Measurements from ENCODE around the gene ZNF30.
A peak's percentile ranks its signal among the peaks of the same experiment; 100 is the strongest.

Gene ZNF30

DNA sequence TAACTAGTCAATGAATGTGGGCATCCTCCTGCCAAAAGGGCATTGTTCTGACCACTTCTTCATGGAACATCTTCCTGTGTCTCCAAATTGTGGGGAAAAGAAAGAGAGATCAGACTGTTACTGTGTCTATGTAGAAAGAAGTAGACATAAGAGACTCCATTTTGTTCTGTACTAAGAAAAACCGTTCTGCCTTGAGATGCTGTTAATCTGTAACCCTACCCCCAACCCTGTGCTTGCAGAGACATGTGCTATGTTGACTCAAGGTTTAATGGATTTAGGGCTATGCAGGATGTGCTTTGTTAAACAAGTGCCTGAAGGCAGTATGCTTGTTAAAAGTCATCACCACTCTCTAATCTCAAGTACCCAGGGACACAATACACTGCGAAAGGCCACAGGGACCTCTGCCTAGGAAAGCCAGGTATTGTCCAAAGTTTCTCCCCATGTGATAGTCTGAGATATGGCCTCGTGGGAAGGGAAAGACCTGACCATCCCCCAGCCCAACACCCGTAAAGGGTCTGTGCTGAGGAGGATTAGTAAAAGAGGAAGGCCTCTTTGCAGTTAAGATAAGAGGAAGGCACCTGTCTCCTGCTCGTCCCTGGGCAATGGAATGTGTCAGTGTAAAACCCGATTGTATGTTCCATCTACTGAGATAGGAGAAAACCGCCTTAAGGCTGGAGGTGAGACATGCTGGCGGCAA, 6.5 kb upstream of the ZNF30 start (continued):
- TF ChIP-seq, protein P1, sequence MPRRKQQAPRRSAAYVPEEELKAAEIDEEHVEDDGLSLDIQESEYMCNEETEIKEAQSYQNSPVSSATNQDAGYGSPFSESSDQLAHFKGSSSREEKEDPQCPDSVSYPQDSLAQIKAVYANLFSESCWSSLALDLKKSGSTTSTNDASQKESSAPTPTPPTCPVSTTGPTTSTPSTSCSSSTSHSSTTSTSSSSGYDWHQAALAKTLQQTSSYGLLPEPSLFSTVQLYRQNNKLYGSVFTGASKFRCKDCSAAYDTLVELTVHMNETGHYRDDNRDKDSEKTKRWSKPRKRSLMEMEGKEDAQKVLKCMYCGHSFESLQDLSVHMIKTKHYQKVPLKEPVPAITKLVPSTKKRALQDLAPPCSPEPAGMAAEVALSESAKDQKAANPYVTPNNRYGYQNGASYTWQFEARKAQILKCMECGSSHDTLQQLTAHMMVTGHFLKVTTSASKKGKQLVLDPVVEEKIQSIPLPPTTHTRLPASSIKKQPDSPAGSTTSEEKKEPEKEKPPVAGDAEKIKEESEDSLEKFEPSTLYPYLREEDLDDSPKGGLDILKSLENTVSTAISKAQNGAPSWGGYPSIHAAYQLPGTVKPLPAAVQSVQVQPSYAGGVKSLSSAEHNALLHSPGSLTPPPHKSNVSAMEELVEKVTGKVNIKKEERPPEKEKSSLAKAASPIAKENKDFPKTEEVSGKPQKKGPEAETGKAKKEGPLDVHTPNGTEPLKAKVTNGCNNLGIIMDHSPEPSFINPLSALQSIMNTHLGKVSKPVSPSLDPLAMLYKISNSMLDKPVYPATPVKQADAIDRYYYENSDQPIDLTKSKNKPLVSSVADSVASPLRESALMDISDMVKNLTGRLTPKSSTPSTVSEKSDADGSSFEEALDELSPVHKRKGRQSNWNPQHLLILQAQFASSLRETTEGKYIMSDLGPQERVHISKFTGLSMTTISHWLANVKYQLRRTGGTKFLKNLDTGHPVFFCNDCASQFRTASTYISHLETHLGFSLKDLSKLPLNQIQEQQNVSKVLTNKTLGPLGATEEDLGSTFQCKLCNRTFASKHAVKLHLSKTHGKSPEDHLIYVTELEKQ (tag by site-specific recombination; IDR thresholded peaks at IDR 0.05; ENCODE audit: borderline replicate concordance), result peak; percentile 62; the same call in 1 of the 2 replicates
- TF ChIP-seq, protein P2, sequence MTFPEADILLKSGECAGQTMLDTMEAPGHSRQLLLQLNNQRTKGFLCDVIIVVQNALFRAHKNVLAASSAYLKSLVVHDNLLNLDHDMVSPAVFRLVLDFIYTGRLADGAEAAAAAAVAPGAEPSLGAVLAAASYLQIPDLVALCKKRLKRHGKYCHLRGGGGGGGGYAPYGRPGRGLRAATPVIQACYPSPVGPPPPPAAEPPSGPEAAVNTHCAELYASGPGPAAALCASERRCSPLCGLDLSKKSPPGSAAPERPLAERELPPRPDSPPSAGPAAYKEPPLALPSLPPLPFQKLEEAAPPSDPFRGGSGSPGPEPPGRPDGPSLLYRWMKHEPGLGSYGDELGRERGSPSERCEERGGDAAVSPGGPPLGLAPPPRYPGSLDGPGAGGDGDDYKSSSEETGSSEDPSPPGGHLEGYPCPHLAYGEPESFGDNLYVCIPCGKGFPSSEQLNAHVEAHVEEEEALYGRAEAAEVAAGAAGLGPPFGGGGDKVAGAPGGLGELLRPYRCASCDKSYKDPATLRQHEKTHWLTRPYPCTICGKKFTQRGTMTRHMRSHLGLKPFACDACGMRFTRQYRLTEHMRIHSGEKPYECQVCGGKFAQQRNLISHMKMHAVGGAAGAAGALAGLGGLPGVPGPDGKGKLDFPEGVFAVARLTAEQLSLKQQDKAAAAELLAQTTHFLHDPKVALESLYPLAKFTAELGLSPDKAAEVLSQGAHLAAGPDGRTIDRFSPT (tag by site-specific recombination; IDR thresholded peaks at IDR 0.05), result 0 out of 2 replicates have a peak, but pooled peaks have one; percentile 23
- TF ChIP-seq ZNF324 (tag by site-specific recombination; IDR thresholded peaks at IDR 0.05), result 0 out of 2 replicates have a peak, but pooled peaks have one; percentile 22
- peak; percentile 79 for TF ChIP-seq ZNF843 (tag by site-specific recombination; IDR thresholded peaks at IDR 0.05)
- TF ChIP-seq ZNF610 (tag by site-specific recombination; IDR thresholded peaks at IDR 0.05; ENCODE audit: borderline replicate concordance), result peak; percentile 88
- 0 out of 2 replicates have a peak, but pooled peaks have one; percentile 37 for TF ChIP-seq TRIM28 (IDR thresholded peaks at IDR 0.05; ENCODE audit: borderline replicate concordance, low read length)
- TF ChIP-seq SCRT1 (tag by site-specific recombination; IDR thresholded peaks at IDR 0.05; ENCODE audit: borderline replicate concordance), result peak; percentile 71; the same call in 1 of the 2 replicates
- TF ChIP-seq GLIS1 (tag by site-specific recombination; IDR thresholded peaks at IDR 0.05), result peak; percentile 54; the same call in 1 of the 2 replicates
- TF ChIP-seq, protein P3, sequence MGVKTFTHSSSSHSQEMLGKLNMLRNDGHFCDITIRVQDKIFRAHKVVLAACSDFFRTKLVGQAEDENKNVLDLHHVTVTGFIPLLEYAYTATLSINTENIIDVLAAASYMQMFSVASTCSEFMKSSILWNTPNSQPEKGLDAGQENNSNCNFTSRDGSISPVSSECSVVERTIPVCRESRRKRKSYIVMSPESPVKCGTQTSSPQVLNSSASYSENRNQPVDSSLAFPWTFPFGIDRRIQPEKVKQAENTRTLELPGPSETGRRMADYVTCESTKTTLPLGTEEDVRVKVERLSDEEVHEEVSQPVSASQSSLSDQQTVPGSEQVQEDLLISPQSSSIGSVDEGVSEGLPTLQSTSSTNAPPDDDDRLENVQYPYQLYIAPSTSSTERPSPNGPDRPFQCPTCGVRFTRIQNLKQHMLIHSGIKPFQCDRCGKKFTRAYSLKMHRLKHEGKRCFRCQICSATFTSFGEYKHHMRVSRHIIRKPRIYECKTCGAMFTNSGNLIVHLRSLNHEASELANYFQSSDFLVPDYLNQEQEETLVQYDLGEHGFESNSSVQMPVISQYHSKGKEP (tag by site-specific recombination; IDR thresholded peaks at IDR 0.05), result peak; percentile 59; the same call in 1 of the 2 replicates
- TF ChIP-seq IKZF3 (tag by site-specific recombination; IDR thresholded peaks at IDR 0.05), result peak; percentile 74
- peak; percentile 91 for TF ChIP-seq ZSCAN30 (tag by site-specific recombination; IDR thresholded peaks at IDR 0.05)
- 0 out of 2 replicates have a peak, but pooled peaks have one; percentile 77 for TF ChIP-seq BCL11B (tag by site-specific recombination; IDR thresholded peaks at IDR 0.05; ENCODE audit: low read depth)
- peak; percentile 81; the same call in 1 of the 2 replicates for TF ChIP-seq OVOL3 (tag by site-specific recombination; IDR thresholded peaks at IDR 0.05)
- TF ChIP-seq WT1 (tag by site-specific recombination; IDR thresholded peaks at IDR 0.05), result peak; percentile 83
- TF ChIP-seq SETDB1 (IDR thresholded peaks at IDR 0.05; ENCODE audit: insufficient read length, low read length), result peak; percentile 5
- TF ChIP-seq ZNF366 (tag by site-specific recombination; conservative IDR thresholded peaks at IDR 0.05), result 0 out of 2 replicates have a peak, but pooled peaks have one; percentile 19
- TF ChIP-seq ZNF600 (tag by site-specific recombination; IDR thresholded peaks at IDR 0.05), result peak; percentile 72
- peak; percentile 72 for TF ChIP-seq ZXDB (tag by site-specific recombination; IDR thresholded peaks at IDR 0.05)

DNA sequence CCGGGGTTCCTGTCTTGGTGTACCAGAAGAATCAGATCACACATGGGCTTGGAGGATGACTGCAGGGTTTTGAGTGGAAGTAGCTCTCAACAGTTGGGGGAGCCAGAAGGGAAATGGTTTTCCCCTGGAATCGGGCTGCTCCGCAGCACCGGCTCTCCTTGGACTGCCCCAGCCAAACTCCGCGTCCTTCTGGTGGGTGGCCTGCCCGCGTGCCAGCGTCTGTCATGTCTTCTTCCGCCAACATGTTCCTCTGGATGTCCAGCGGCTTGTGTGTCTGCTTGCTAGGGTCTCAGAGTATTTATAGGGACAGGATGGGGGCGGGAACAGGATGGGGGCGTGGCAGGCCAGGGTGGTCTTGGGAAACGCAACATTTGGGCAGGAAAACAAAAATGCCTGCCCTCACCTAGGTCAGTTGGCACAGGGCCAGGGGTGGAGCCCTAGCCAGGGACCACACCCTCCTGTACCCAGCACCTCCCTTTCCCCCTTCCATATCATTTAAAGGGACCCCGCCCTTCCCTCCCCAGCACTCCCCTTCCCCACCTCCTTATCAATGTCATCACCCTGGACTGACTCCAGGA, 1.3 kb upstream of the ZNF30 start:
- Histone ChIP-seq H3K9me3 (ENCODE audit: control insufficient read depth, insufficient read depth, low read depth, low read length) (peaks cover 6% of the 10 kb centered on the region; the same call in 1 of the 2 replicates), H3K4me3 (ENCODE audit: low read depth, low read length) (no peak overlapping the region), H3K27ac (ENCODE audit: extremely low read depth, low read depth, low read length) (no peak overlapping the region), H3K36me3 (ENCODE audit: control insufficient read depth in 2 of 2, insufficient read depth in 1 of 2, low read length in 2 of 2) (peaks cover 11 to 18% of the 10 kb centered on the region in 2 experiments), H3K4me1 (ENCODE audit: control insufficient read depth, insufficient read depth, low read length) (peaks cover 16% of the 10 kb centered on the region)
- CTCF ChIA-PET, result interaction anchor here (0.9 kb wide), 1 partner anchor 87 kb away, joined by 3 read pairs; no protein-coding TSS in a partner anchor
- TF ChIP-seq SP2 (tag by site-specific recombination; IDR thresholded peaks at IDR 0.05) (no peak), KLF1 (tag by site-specific recombination; IDR thresholded peaks at IDR 0.05) (peak; percentile 99), ZNF548 (tag by site-specific recombination; IDR thresholded peaks at IDR 0.05) (0 out of 2 replicates have a peak, but pooled peaks have one; percentile 1), ZNF830 (tag by site-specific recombination; IDR thresholded peaks at IDR 0.05; ENCODE audit: low read depth) (no peak), KLF9 (tag by site-specific recombination; IDR thresholded peaks at IDR 0.05; ENCODE audit: low read depth) (peak; percentile 61), SCRT1 (tag by site-specific recombination; IDR thresholded peaks at IDR 0.05; ENCODE audit: borderline replicate concordance) (no peak), KLF8 (tag by site-specific recombination; IDR thresholded peaks at IDR 0.05) (peak; percentile 68; the same call in 1 of the 2 replicates)
- POLR2A ChIA-PET, result no interaction called here
